Ectodermal cell (in vitro differentiated cells): ENCODE measurements around the gene BRINP2.
"Not testable (repeated sequence)": the region's sequence is repeated elsewhere in the genome, so short reads cannot be mapped to it uniquely, and the experiment has no call there.

Source experiments
- H3K27ac ChIP-seq: 2 replicates; pipeline ENCODE4 v1.7.0; 2013; ENCODE audit warnings: mild to moderate bottlenecking, low read depth, low read length; ENCODE audit not compliant: insufficient read depth, poor library complexity, severe bottlenecking
- H3K27me3 ChIP-seq: 2 replicates; pipeline ENCODE4 v1.7.0; 2013; ENCODE audit warnings: mild to moderate bottlenecking, low read length; ENCODE audit not compliant: insufficient read depth, control insufficient read depth, poor library complexity, severe bottlenecking
- H3K36me3 ChIP-seq: one replicate; pipeline ENCODE4 v1.7.0; 2013; ENCODE audit warnings: low read length; ENCODE audit not compliant: control insufficient read depth, insufficient read depth
- H3K4me1 ChIP-seq: one replicate; pipeline ENCODE4 v1.7.0; 2013; ENCODE audit warnings: low read length; ENCODE audit not compliant: control insufficient read depth, insufficient read depth
- H3K4me3 ChIP-seq: 2 replicates; pipeline ENCODE4 v1.7.0; 2013; ENCODE audit warnings: low read depth, low read length, control low read depth; ENCODE audit not compliant: insufficient read depth
- H3K9me3 ChIP-seq: 2 replicates; pipeline ENCODE4 v1.7.0; 2013; ENCODE audit warnings: mild to moderate bottlenecking, low read length, moderate library complexity; ENCODE audit not compliant: control insufficient read depth
- WGBS, 2 experiments: methylation state at CpG; one replicate each; pipeline ENCODE4 v1.1.7; 2013; ENCODE audit warnings: missing lambda C conversion rate in 2 of 2; 5-methylcytosine and 5-hydroxymethylcytosine counted together

The BRINP2 gene

GRCh38 chr1:177310326-177310725 is 139.6 kb downstream of the BRINP2 start:
- Histone ChIP-seq H3K4me1 (peaks cover 19% of the 10 kb centered on the region), H3K27ac (no peak overlapping the region), H3K27me3 (no peaks in the 10 kb centered on the region), H3K4me3 (no peak overlapping the region), H3K36me3 (no peaks in the 10 kb centered on the region), H3K9me3 (no peaks in the 10 kb centered on the region)
- WGBS, 2 experiments: 74 to 88% methylated on average over 1 of the region's 1 CpG

DNA sequence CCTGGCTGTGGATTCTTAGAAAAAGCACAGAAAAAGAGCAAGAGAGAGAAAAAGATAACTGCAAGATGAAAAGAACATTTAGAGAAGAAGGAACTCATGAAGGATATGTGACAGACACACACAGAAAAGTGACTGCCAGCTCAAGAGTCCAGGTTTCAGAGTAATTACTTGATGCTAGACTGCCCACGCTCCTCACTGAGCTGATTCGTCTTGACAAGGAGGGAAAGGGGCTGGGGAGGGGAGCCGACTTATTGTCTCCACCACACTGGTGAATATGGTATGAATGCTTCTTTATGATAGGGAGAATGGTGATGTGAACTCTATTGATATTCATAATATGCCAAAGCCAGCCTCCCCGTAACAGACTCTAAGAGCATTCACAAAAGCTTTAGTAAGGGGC is 140.4 kb downstream of the BRINP2 start:
- H3K36me3 ChIP-seq: no peaks in the 10 kb centered on the region

GRCh38 chr1:177311586-177311985 is 140.8 kb downstream of the BRINP2 start:
- Histone ChIP-seq H3K9me3 (no peaks in the 10 kb centered on the region), H3K36me3 (no peaks in the 10 kb centered on the region), H3K27ac (no peak overlapping the region), H3K27me3 (no peaks in the 10 kb centered on the region), H3K4me1 (peaks cover 11% of the 10 kb centered on the region), H3K4me3 (no peak overlapping the region)
- 90 to 94% methylated on average over 2 of the region's 2 CpGs for WGBS, 2 experiments

More for the DNA sequence above, 140.4 kb downstream of the BRINP2 start:
- H3K4me3 ChIP-seq: no peak overlapping the region
- H3K27ac ChIP-seq: no peak overlapping the region
- WGBS, 2 experiments: 57 to 59% methylated on average over 4 of the region's 4 CpGs
- peaks cover 11% of the 10 kb centered on the region for H3K4me1 ChIP-seq
- H3K27me3 ChIP-seq: no peaks in the 10 kb centered on the region
- H3K9me3 ChIP-seq: no peaks in the 10 kb centered on the region

DNA sequence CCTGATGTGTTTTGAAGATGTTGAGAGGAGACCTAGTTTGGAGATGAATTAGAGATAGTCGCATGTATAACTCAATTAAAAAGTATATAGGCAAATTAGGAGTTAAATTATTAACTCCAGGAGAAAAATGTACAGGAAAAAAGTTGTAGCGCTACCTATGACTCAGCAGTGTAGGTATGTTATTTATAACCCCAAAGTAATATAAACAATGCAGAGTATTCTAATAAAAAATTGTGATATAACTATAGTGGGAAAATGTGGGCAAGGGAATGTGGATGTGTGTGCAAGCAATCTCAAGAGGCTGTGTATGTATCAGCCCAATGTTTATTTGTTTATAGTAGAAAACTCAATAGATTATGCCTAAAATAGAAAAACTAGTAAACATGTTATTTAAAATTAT is 144.5 kb downstream of the BRINP2 start:
- H3K36me3 ChIP-seq: no peaks in the 10 kb centered on the region
- no peaks in the 10 kb centered on the region for H3K9me3 ChIP-seq
- H3K4me1 ChIP-seq: peaks cover 10% of the 10 kb centered on the region
- 53% methylated on average over 2 of the region's 2 CpGs; no CpG with 5 or more reads in 1 of the 2 experiments for WGBS, 2 experiments
- H3K4me3 ChIP-seq: no peak overlapping the region
- H3K27ac ChIP-seq: no peak overlapping the region
- H3K27me3 ChIP-seq: no peaks in the 10 kb centered on the region

- WGBS, 2 experiments: 83 to 92% methylated on average over 4 of the region's 4 CpGs
- no peaks in the 10 kb centered on the region for H3K27me3 ChIP-seq
- no peaks in the 10 kb centered on the region for H3K36me3 ChIP-seq
- H3K4me1 ChIP-seq: peaks cover 5% of the 10 kb centered on the region
- no peak overlapping the region for H3K27ac ChIP-seq
- no peaks in the 10 kb centered on the region for H3K9me3 ChIP-seq
- no peak overlapping the region for H3K4me3 ChIP-seq
Observed at GRCh38 chr1:177315761-177316160, 145.0 kb downstream of the BRINP2 start.

- not testable (repeated sequence) for H3K4me3 ChIP-seq, H3K9me3 ChIP-seq, H3K4me1 ChIP-seq, H3K36me3 ChIP-seq, H3K27ac ChIP-seq, H3K27me3 ChIP-seq
Observed at GRCh38 chr1:177321434-177321833, 150.7 kb downstream of the BRINP2 start.

DNA sequence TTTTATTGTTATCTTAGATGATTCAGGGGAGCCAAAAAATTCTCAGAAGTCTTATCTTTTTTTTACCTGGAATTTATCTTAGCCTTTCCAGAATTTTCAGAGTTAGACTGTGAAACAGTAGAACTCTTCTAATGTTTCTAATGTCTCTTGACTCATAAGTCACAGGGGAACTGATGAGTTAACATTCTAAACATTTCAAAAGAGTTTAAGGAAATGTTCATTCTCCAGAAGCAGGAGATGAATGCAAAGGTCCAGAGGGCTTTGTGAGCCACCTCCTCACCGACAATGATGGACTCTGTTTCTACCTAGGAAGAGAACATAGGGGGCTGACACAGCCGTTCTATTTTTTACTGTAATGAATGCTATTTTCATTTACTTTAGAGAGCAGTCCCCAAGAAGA is 157.5 kb downstream of the BRINP2 start:
- H3K4me1 ChIP-seq: no peaks in the 10 kb centered on the region
- no peak overlapping the region for H3K27ac ChIP-seq
- no peaks in the 10 kb centered on the region for H3K36me3 ChIP-seq
- no peak overlapping the region for H3K4me3 ChIP-seq
- no peaks in the 10 kb centered on the region for H3K27me3 ChIP-seq
- no peaks in the 10 kb centered on the region for H3K9me3 ChIP-seq
- WGBS, 2 experiments: 67 to 76% methylated on average over 2 of the region's 2 CpGs

GRCh38 chr1:177329871-177330270 is 159.1 kb downstream of the BRINP2 start:
- Histone ChIP-seq H3K9me3 (no peaks in the 10 kb centered on the region), H3K4me3 (no peak overlapping the region), H3K36me3 (no peaks in the 10 kb centered on the region), H3K27me3 (no peaks in the 10 kb centered on the region), H3K4me1 (no peaks in the 10 kb centered on the region), H3K27ac (no peak overlapping the region)
- WGBS, 2 experiments: 83 to 91% methylated on average over 2 of the region's 2 CpGs
